H1 (cell line): ENCODE results near the gene OS9. TPM values are rescaled to one million over a fixed set of nuclear protein-coding genes. Genes with fewer than 3 reads are reported as not detected.

Experiments used
- CTCF ChIA-PET: fragments of 300-600 bp; sonication (Branson Sonifier 250); formaldehyde crosslinking; loops from one replicate; lab custom pipeline; 2021; ENCODE audit not compliant: partially characterized antibody; lab: Charles Lee
- POLR2A ChIA-PET: fragments of 300-600 bp; sonication (Branson Sonifier 250); formaldehyde crosslinking; loops from one replicate; lab custom pipeline; 2021; ENCODE audit warnings: inconsistent platforms; ENCODE audit not compliant: partially characterized antibody; lab: Charles Lee
- DNase-seq, 2 experiments: peaks; one replicate each; pipeline versions ENCODE4 v3.0.0 to v3.0.0-alpha.2; 2010 to 2022; ENCODE audit warnings: low spot score in 2 of 2, low read depth in 1 of 2, mixed read lengths in 1 of 2
- FAIRE-seq: peaks from 2 replicates; lab custom pipeline; 2011; peaks lifted over from hg19 to GRCh38; lab: Jason Lieb, UNC
- H2AFZ ChIP-seq: 2 replicates; pipeline ENCODE4 v1.8.1; 2012; ENCODE audit warnings: low read length, inconsistent platforms
- H2AK5ac ChIP-seq: 2 replicates; pipeline ENCODE4 v1.6.1; 2013; ENCODE audit warnings: low read depth, low read length
- H2BK120ac ChIP-seq: replicated peaks from 2 replicates; pipeline ENCODE3; 2013; ENCODE audit warnings: low read depth, low read length, inconsistent platforms
- H2BK12ac ChIP-seq: 2 replicates; pipeline ENCODE4 v1.6.1; 2013; ENCODE audit warnings: low read depth, low read length
- H2BK15ac ChIP-seq: 2 replicates; pipeline ENCODE4 v1.6.1; 2013; ENCODE audit warnings: low read length
- H2BK20ac ChIP-seq: 2 replicates; pipeline ENCODE4 v1.6.1; 2013; ENCODE audit warnings: low read length
- H2BK5ac ChIP-seq: 2 replicates; pipeline ENCODE4 v1.6.1; 2013; ENCODE audit warnings: low read depth, low read length
- H3K14ac ChIP-seq: 2 replicates; pipeline ENCODE4 v1.6.1; 2013; ENCODE audit warnings: inconsistent platforms; ENCODE audit not compliant: insufficient read length
- H3K18ac ChIP-seq: 2 replicates; pipeline ENCODE4 v1.6.1; 2013; ENCODE audit warnings: low read length; ENCODE audit errors: extremely low read depth
- H3K23ac ChIP-seq: 2 replicates; pipeline ENCODE4 v1.6.1; 2013; ENCODE audit warnings: inconsistent platforms; ENCODE audit not compliant: insufficient read length
- H3K23me2 ChIP-seq: 2 replicates; pipeline ENCODE4 v1.6.1; 2013; ENCODE audit warnings: low read depth, low read length
- H3K27ac ChIP-seq: 2 replicates; pipeline ENCODE4 v1.6.1; 2011; ENCODE audit warnings: low read depth, low read length, inconsistent platforms
- H3K27me3 ChIP-seq, 4 experiments: replicated peaks in 1 of 4; 1 replicate in 1 of 4; 2 replicates in 3 of 4; pipeline versions ENCODE4 v1.6.1 to v1.8.1; 2011 to 2013; ENCODE audit warnings: low read length in 3 of 4, mild to moderate bottlenecking in 3 of 4, inconsistent platforms in 2 of 4, mixed read lengths in 2 of 4, moderate library complexity in 1 of 4; ENCODE audit not compliant: control insufficient read depth in 3 of 4, insufficient read depth in 3 of 4; ENCODE audit errors: extremely low read depth in 1 of 4
- H3K36me3 ChIP-seq, 4 experiments: 2 replicates each; pipeline versions ENCODE4 v1.6.1 to v1.8.1; 2011 to 2013; ENCODE audit warnings: mild to moderate bottlenecking in 4 of 4, low read length in 3 of 4, moderate library complexity in 2 of 4, control low read depth in 1 of 4, inconsistent platforms in 1 of 4; ENCODE audit not compliant: insufficient read depth in 4 of 4, control insufficient read depth in 2 of 4
- H3K4ac ChIP-seq: replicated peaks from 2 replicates; pipeline ENCODE3; 2013; ENCODE audit warnings: low read length, low read depth, mixed read lengths, inconsistent platforms; ENCODE audit not compliant: insufficient read length
- H3K4me1 ChIP-seq, 4 experiments: replicated peaks in 1 of 4; 1 replicate in 1 of 4; 2 replicates in 3 of 4; pipeline versions ENCODE4 v1.6.1 to v1.8.1; 2011 to 2013; ENCODE audit warnings: low read length in 3 of 4, inconsistent platforms in 2 of 4, mixed read lengths in 1 of 4; ENCODE audit not compliant: insufficient read depth in 4 of 4, control insufficient read depth in 3 of 4
- H3K4me2 ChIP-seq, 2 experiments: 2 replicates each; pipeline versions ENCODE4 v1.6.1 to v1.8.1; 2011 to 2013; ENCODE audit warnings: low read depth in 2 of 2, low read length in 2 of 2, control low read depth in 1 of 2, inconsistent platforms in 1 of 2, mild to moderate bottlenecking in 1 of 2; ENCODE audit not compliant: insufficient read depth in 1 of 2
- H3K4me3 ChIP-seq, 4 experiments: fragments of 200-600, 300-600 bp in 1 of 4; sonication (generic), shearing (Covaris generic), sonication (Bioruptor Twin) in 1 of 4; 2 replicates each; pipeline versions ENCODE4 v1.5.1 to v1.8.1; 2011 to 2016; ENCODE audit warnings: low read length in 4 of 4, low read depth in 3 of 4, control low read depth in 2 of 4, inconsistent platforms in 2 of 4, mild to moderate bottlenecking in 2 of 4, mixed read lengths in 1 of 4, moderate library complexity in 1 of 4; ENCODE audit not compliant: insufficient read depth in 2 of 4; ENCODE audit errors: extremely low read depth in 1 of 4
- H3K56ac ChIP-seq: replicated peaks from 2 replicates; pipeline ENCODE3; 2013; ENCODE audit warnings: low read depth, mild to moderate bottlenecking, mixed read lengths, low read length, inconsistent platforms; ENCODE audit not compliant: insufficient read length
- H3K79me1 ChIP-seq: 2 replicates; pipeline ENCODE4 v1.6.1; 2013; ENCODE audit warnings: low read depth, low read length, control low read depth
- H3K79me2 ChIP-seq, 2 experiments: 2 replicates each; pipeline versions ENCODE4 v1.6.1 to v1.8.1; 2012 to 2013; ENCODE audit warnings: low read length in 2 of 2, mild to moderate bottlenecking in 2 of 2, inconsistent platforms in 1 of 2; ENCODE audit not compliant: insufficient read depth in 2 of 2, control insufficient read depth in 1 of 2
- H3K9ac ChIP-seq, 4 experiments: replicated peaks in 1 of 4; 1 replicate in 1 of 4; 2 replicates in 3 of 4; pipeline versions ENCODE4 v1.6.1 to v1.8.1; 2011 to 2013; ENCODE audit warnings: low read depth in 3 of 4, low read length in 3 of 4, control low read depth in 2 of 4, mild to moderate bottlenecking in 2 of 4, moderate library complexity in 2 of 4, inconsistent platforms in 1 of 4; ENCODE audit errors: extremely low read depth in 1 of 4
- H3K9me3 ChIP-seq, 2 experiments: 2 replicates each; pipeline versions ENCODE4 v1.6.1 to v1.8.1; 2012 to 2013; ENCODE audit warnings: mild to moderate bottlenecking in 2 of 2, moderate library complexity in 2 of 2, control low read depth in 1 of 2, inconsistent platforms in 1 of 2, low read depth in 1 of 2, low read length in 1 of 2, mixed read lengths in 1 of 2; ENCODE audit not compliant: insufficient read depth in 2 of 2
- H4K20me1 ChIP-seq, 2 experiments: replicated peaks in 1 of 2; 2 replicates each; pipeline versions ENCODE3 to v1.8.1; 2011 to 2013; ENCODE audit warnings: inconsistent platforms in 2 of 2, low read length in 2 of 2, mild to moderate bottlenecking in 1 of 2; ENCODE audit not compliant: insufficient read depth in 2 of 2, control insufficient read depth in 1 of 2
- H4K5ac ChIP-seq: 2 replicates; pipeline ENCODE4 v1.6.1; 2013; ENCODE audit warnings: low read length, low read depth, mixed read lengths, inconsistent platforms; ENCODE audit not compliant: insufficient read length
- H4K8ac ChIP-seq: 2 replicates; pipeline ENCODE4 v1.8.0; 2013; ENCODE audit warnings: mild to moderate bottlenecking, moderate library complexity, low read length, inconsistent platforms; ENCODE audit not compliant: insufficient read depth; ENCODE audit errors: extremely low read depth
- H4K91ac ChIP-seq: replicated peaks from 2 replicates; pipeline ENCODE3; 2013; ENCODE audit warnings: low read length, mixed read lengths, inconsistent platforms; ENCODE audit not compliant: insufficient read length
- CBX5 ChIP-seq: fragments of 300-800, 300-1000 bp; sonication (generic); IDR thresholded peaks from 2 replicates; pipeline ENCODE4 v1.7.1; 2016; ENCODE audit warnings: antibody characterized with exemption, low read length, low read depth
- WGBS, 2 experiments: shearing (Covaris generic) in 1 of 2; methylation state at CpG; one replicate each; pipeline versions ENCODE4 v1.1.6 to v1.1.7; 2013 to 2015; ENCODE audit warnings: low lambda C conversion rate in 2 of 2, mixed read lengths in 2 of 2, inconsistent platforms in 1 of 2, low coverage in 1 of 2, missing lambda C conversion rate in 1 of 2; ENCODE audit not compliant: insufficient replicate concordance in 2 of 2, insufficient coverage in 1 of 2, insufficient read length in 1 of 2; ENCODE audit errors: extremely low coverage in 1 of 2, missing lambda C conversion rate in 1 of 2; 5-methylcytosine and 5-hydroxymethylcytosine counted together
- polyA plus RNA-seq, 7 experiments: library from polyadenylated mRNA; depleted of rRNA in 3 of 7; stranded (reverse) in 5 of 7; unstranded in 2 of 7; fragments of >200 nt in 5 of 7; fragments of 200-250 nt in 2 of 7; gene quantifications; 1 replicate in 5 of 7; 2 replicates in 1 of 7; 4 replicates in 1 of 7; pipeline versions ENCODE4 v1.2.1 to v1.2.3, GENCODE V29; 2011 to 2013; ENCODE audit warnings: missing spikeins in 2 of 7, mixed read lengths in 2 of 7
- total RNA-seq: library from RNA; stranded (reverse); fragmentation: NEBNext Ultra II Directional; extraction: Animal tissue kit (Norgen Biotek cat#: 25700); gene quantifications from 2 replicates; pipeline ENCODE4 v1.2.1, GENCODE V29; 2021

OS9 gene
- total and polyA plus RNA-seq, 2 of the 8 experiments (the other 6 are each of a cell fraction or from before 2014, with no cell fraction given), result 71.0 to 108 TPM

- Histone ChIP-seq H3K23ac (no peak overlapping the region), H3K23me2 (no peaks in the 10 kb centered on the region), H3K27me3 (no peaks in the 10 kb centered on the region), H2AK5ac (no peak overlapping the region), H2BK5ac (no peak overlapping the region), H2BK20ac (no peak overlapping the region), H3K9ac (no peak overlapping the region), H4K8ac (no peak overlapping the region), H2BK15ac (no peak overlapping the region), H3K4me3 (no peak overlapping the region), H2BK120ac (no peak overlapping the region), H3K9me3 (no peaks in the 10 kb centered on the region), H3K36me3 (peaks cover 0 to 22% (median 5%) of the 10 kb centered on the region in 4 experiments; a peak in 4 of 8 replicates), H3K56ac (no peak overlapping the region), H3K79me2 (no peaks in the 10 kb centered on the region), H3K4me2 (no peak overlapping the region), H3K4me1 (no peaks in the 10 kb centered on the region), H3K4ac (no peak overlapping the region), H3K27ac (no peak overlapping the region), H4K5ac (no peak overlapping the region), H3K14ac (no peak overlapping the region), H3K79me1 (no peaks in the 10 kb centered on the region), H4K91ac (no peak overlapping the region), H3K18ac (no peak overlapping the region), H2AFZ (no peak overlapping the region), H4K20me1 (peaks cover 0 to 3% of the 10 kb centered on the region in 2 experiments), H2BK12ac (no peak overlapping the region)
- ChIA-PET POLR2A (interaction anchor here (1.1 kb wide), 1 partner anchor 9 kb away, joined by 4 read pairs; no protein-coding TSS in a partner anchor), CTCF (interaction anchor here (0.6 to 1.3 kb wide), 3 partner anchors 10 to 132 kb away, joined by 3 to 5 read pairs (median 3); no protein-coding TSS in a partner anchor)
- no peak for TF ChIP-seq CBX5
- FAIRE-seq, result no peak
- WGBS, 2 experiments, result 94% methylated on average over 11 of the region's 12 CpGs; no CpG with 5 or more reads in 1 of the 2 experiments
- peak in 1 of 2 experiments; percentile 11 for DNase-seq
Observed at GRCh38 chr12:57715786-57716185, 21.9 kb downstream of the OS9 start.
